Measurements from ENCODE around the gene SERINC5.
"Not testable (repeated sequence)": the region's sequence is repeated elsewhere in the genome, so short reads cannot be mapped to it uniquely, and the experiment has no call there.

The SERINC5 gene

GRCh38 chr5:80160242-80160641 lies 95.6 kb downstream of the SERINC5 start:
- no peak for DNase-seq

DNA sequence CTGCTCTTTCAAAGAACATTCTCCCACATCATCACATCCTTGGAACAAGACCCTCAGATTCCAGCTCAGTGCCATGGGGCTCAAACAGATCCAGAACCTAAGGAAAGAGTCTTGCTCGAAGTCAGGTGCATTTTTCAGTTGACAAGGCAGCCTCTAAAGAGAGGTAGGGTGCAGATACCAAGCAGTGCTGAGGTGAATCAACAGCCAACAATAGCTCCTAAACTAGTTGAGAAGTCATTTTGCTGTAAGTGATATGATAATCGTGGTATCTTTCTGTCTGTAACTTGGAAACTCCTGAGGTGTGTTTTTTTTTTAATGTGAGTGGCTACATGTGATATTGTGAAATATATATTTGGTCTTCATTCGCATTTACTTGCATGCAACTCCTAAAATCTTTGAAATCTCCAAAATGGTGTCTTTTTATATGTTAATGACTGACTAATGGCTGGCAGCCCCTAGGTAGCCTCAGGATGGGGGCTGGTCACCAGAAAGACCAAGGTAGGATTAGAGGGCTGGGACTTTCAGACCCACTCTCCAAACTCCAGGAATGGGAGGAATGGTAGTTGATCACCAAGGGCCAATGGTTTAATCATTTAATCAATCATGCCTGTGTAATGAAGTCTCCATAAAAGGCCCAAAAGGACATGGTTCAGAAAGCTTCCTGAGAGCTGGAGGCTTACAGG lies 96.6 kb downstream of the SERINC5 start:
- DNase-seq = no peak

- no peak for DNase-seq
Measured at GRCh38 chr5:80156156-80156555, 99.7 kb downstream of the SERINC5 start.

DNA sequence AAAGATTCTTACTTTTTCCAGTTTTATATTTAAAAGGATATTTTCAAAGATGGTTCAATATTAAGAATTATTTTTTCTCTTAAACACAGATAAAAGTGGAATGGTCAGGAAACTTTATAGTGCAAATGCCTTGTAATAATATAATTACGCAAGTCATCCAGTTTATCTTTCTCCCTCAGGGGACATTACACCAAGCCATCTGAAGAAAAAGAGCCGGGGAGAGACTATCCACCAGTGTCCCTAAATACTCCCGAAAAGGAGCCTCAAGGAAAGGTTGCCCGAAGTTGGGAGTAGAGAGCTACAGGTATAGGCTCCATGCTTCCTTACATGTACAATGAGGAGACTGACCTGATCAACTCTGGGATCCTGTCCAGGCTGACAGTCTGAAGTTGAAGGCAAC lies 101.1 kb downstream of the SERINC5 start:
- no peak for DNase-seq

- not testable (repeated sequence) for DNase-seq
Measured at GRCh38 chr5:80154289-80154688, 101.6 kb downstream of the SERINC5 start.

GRCh38 chr5:80153586-80154126 lies 102.2 kb downstream of the SERINC5 start:
- no peak for DNase-seq

GRCh38 chr5:80152778-80153177 lies 103.1 kb downstream of the SERINC5 start:
- no peak for DNase-seq

- no peak for DNase-seq
Measured at GRCh38 chr5:80151890-80152289, 104.0 kb downstream of the SERINC5 start.

- DNase-seq = no peak
Measured at GRCh38 chr5:80150731-80151130, 105.1 kb downstream of the SERINC5 start.

GRCh38 chr5:80149161-80149609 lies 106.7 kb downstream of the SERINC5 start:
- DNase-seq = no peak

DNA sequence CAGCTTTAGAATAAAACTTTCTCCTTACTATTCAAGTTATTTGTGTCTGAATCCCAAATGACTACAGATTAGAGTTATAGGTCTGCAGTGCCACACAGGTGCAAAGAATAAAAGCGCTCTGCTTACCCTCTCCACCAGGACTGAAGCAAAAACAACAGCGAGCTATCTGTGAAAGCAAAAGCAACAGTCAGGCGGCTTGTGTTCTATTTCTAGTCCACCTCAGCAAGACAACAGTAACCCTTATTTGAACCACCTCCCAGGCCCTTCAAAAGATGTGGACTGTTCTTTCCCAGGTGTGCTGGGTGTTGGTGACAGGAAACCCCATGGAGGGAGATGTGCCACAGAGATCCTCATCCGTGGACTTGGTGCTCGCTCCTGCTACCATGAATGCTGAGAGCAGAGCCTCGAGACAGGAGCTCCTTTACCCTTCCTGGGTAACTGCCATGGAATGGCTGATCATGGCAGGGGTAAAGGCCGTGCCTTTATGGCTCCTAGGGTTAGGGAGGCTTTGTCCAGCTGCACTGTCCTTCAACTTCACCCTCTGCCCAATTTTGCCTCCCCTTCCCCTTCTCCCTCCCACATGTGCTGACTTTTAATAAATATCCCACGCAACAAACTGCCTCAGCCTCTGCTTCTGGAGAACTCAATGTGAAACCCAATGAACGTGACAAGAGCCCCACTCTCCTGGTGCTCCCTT lies 108.6 kb downstream of the SERINC5 start:
- no peak for DNase-seq

DNA sequence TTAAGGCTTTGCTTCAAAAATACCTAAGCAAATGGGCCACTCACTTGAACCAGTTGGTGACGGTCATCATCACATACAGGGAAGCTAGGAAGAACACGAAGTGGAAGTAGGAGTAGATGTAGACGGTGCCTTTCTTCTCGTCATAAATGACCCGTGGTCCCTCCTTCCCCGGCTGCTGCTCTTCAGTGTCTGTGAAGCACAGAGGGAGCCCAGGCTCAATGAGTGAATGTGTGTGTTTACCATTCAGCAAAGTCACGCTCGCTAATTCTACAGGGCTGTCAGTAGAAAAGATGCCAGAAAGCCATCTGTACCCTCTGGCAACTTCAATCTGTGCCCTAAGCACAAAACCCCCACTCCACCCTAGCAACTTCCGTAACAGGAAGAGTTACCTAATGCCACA lies 109.8 kb downstream of the SERINC5 start:
- DNase-seq = no peak

- no peak for DNase-seq
Measured at GRCh38 chr5:80143491-80143890, 112.4 kb downstream of the SERINC5 start.

DNA sequence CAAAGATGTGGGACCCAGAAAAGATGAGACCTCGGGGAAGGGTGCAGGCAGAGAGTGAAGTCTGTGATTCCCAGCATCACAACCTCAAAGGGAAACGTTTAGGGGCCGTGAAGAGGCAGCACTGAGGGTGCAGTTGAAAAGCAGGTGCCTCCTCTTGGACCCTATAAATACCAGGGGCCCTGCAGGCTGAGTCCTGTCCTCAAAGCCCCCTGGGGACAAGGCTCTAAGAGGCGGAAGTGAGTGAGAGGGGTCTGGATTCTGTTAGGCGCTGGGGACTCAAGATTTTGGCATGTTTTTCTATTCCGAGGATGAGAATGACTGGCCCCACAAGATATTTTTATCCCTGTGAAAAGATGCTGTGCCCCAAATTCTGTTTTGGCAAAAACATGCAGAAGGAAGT lies 112.9 kb downstream of the SERINC5 start:
- DNase-seq = no peak

- DNase-seq = no peak
Measured at GRCh38 chr5:80141681-80142080, 114.2 kb downstream of the SERINC5 start.

- peak; percentile 81 for DNase-seq
Measured at GRCh38 chr5:80141147-80141671, 114.6 kb downstream of the SERINC5 start.

DNA sequence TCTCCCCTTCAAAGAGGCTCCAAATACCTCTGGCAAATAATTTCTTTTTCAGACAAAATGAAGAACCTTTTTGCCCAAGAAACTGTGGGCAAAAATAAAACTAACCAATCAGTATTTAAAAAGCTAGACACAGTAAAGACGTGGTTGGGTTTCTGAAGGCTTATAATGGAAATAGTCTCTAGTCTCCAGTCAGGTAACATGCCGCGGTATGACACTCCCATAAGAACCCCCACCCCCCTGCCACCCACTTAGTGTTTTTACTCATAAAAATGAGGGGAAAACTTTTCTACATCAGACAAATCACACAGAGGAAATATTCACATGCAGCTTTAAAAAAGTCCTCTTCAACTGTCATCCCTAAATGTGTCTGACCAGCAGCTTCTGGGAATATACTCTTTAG lies 115.4 kb downstream of the SERINC5 start:
- DNase-seq = no peak

GRCh38 chr5:80139466-80139972 lies 116.3 kb downstream of the SERINC5 start:
- DNase-seq = no peak

GRCh38 chr5:80138486-80138885 lies 117.4 kb downstream of the SERINC5 start:
- no peak for DNase-seq

- not testable (repeated sequence) for DNase-seq
Measured at GRCh38 chr5:80136798-80137197, 119.0 kb downstream of the SERINC5 start.

GRCh38 chr5:80134876-80135275 lies 121.0 kb downstream of the SERINC5 start:
- no peak for DNase-seq

DNA sequence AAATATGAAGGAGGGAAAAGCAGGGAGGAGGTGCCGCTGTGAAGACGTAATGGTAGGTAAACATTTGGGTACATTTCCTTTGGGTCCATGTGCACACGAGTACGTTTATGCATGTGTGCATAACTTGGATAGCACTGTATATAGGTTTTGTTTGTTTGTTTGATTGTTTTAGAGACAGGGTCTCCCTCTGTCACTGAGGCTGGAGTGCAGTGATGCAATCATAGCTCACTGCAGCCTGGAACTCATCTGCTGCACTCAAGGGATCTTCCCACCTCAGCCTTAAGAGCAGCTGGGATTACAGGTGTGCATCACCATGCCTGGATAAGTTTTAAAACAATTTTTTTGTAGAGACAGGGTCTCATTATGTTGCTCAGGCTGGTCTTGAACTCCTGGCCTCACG lies 126.7 kb downstream of the SERINC5 start:
- DNase-seq = no peak

DNA sequence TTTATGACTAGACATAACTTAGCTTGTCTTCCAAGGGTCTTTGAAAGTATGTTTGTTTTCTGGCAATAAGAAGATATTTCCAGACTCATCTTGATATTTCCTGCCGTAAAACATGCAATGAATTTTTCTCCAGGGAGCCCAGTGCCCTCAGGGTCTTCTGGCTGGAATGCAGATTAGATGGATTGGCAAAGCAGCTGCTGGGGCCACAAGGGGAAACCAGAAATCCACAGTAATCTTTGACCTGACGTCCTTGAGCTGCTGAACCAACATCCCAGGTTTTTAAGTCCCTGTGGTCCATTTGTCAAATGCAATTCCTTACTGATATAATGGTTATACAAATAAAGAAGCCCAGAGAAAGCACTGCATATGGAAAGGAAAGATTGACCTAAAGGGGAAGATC lies 127.7 kb downstream of the SERINC5 start:
- DNase-seq = no peak

- DNase-seq = no peak
Measured at GRCh38 chr5:80127116-80127552, 128.7 kb downstream of the SERINC5 start.
